ENCODE results near the gene COL6A2. TPM values are rescaled to one million over a fixed set of nuclear protein-coding genes. Genes with fewer than 3 reads are reported as not detected.
"Not testable (repeated sequence)": the region's sequence is repeated elsewhere in the genome, so short reads cannot be mapped to it uniquely, and the experiment has no call there.

The COL6A2 gene
- total RNA-seq, 1 donor from 2014 or later = 33.7 TPM

DNA sequence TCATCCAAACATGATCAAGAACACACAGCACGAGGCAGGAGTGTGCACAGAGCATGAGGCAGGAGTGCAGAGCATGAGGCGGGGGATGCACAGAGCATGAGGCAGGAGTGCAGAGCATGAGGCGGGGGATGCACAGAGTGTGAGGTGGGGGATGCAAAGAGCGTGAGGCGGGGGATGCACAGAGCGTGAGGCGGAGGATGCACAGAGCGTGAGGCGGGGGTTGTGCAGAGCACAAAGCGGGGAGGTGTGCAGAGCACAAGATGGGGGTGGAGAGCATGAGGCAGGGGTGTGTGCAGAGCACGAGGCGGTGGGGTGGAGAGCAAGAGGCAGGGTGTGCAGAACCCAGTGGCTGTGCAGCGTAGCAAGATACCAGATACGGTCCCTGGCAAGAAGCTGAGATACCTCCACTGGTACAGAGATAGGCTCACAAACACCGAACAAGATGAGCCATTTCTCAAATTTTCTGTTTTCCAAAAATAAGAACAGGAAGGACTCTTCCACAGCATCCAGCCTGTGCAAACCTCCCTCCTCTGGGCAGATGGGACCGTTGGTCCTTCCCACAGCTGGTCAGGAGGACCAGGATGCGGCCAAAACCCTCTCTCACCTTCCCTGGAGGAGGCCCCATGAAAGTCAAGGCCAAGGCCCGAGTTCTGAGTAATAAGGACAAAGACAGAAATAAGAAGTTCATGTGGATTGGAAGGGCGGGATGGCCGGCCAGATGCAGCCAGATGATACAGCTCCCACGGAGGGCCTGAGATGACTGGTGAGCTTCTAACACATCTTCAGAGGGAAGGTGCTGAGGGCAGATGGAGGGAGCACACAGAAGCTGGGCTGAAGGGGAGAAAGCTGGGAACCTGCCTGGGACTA, 74.3 kb downstream of the COL6A2 start:
- no peak for DNase-seq (ENCODE audit: low read depth in 2 of 2)

DNA sequence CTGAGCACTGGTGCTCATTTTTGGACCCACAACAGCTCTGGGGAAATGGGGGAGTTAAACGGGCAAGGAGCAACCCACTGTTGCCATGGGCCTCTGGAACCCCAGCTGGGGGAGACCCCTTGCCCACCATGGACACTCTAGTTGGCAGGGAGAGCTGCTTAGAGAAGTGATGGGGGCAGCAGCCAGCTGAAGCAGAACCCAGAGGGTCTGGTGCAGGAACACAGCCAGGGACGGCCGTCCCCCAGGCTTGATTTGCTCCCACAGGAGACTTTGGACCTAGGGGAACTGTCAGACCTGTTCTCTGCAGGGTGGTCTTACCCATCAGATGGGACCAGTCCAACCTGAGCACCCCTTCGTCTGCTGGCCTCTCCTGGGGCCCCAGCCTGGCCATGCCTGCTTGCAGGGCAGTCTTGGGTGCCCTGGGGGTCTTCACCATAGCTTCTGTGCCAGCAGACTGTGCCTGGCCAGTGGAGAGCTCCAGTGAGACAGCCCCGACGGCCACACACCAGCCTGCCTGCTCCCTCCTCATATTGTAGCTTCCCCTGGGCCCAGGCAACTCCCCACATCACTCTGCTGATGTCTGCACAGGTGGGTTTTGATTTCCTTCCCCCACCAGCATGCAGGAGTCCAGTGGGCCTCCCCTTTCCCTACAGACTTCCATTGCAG, 75.1 kb downstream of the COL6A2 start:
- no peak for DNase-seq (ENCODE audit: low read depth in 2 of 2)

DNA sequence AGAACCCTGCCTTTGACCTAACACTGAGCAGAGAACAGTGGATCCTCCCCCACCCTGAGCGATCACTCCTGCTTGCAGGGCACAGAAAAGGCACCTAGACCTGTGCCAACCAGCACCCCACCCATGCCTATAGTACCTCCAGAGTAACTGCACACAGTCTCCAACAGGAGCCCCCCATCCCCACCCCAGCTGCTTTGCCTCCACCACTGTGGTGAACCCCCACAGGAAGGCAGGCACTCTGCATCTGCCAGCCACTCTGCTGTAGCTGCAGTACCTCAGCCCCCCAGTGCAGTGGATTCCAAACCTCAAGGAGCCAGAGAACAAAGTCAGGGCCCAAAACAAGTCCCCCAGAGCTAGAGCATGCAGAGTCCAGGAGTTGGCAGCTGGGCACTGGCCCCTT, 75.7 kb downstream of the COL6A2 start:
- no peak for DNase-seq (ENCODE audit: low read depth in 2 of 2)

DNA sequence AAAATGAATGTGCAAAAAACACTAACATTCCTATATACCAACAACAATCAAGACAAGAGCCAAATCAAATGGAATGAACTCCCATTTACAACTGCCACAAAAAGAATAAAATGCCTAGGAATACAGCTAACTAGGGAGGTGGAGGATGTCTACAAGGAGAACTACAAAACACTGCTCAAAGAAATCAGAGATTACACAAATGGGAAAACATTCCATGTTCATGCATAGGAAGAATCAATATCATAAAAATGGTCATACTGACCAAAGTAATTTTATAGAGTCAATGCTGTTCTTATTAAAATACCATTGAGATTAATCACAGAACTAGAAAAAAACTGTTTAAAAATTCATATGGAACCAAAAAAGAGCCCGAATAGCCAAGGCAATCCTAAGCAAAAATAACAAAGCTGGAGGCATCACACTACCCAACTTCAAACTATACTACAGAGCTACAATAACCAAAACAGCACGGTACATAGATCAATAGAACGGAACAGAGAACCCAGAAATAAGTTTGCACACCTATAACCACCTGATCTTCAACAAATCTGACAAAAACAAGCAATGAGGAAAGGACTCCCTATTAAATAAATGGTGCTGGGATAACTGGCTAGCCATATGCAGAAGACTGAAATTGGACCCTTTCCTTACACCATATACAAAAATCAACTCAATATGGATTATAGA, 78.7 kb downstream of the COL6A2 start:
- not testable (repeated sequence) for DNase-seq (ENCODE audit: low read depth in 2 of 2)

DNA sequence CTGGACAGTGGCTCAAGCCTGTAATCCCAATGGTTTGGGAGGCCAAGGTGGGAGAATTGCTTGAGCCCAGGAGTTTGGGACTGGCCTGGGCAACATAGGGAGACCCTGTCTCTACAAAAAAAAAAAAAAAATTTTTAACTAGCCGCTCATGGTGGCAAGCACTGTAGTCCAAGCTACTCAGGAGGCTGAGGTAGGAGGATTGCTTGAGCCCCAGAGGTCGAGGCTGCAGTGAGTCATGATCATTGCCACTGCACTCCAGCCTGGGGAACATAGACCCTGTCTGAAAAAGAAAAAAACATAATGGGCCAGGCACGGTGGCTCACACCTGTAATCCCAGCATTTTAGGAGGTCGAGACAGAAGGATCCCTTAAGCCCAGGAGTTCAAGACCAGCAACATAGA, 81.0 kb downstream of the COL6A2 start:
- DNase-seq (ENCODE audit: low read depth in 2 of 2) = no peak

Other genes with a start within 250 kb of the COL6A2 start
- gene COL6A1, start 116.3 kb upstream of the COL6A2 start, total RNA-seq = 4.0 and 6.5 TPM in 2 replicates
- gene FTCD, start 57.5 kb downstream of the COL6A2 start, total RNA-seq = not detected in 2 replicates
- gene SPATC1L, start 86.3 kb downstream of the COL6A2 start, total RNA-seq = 2.6 and 3.6 TPM in 2 replicates
- gene LSS, start 130.7 kb downstream of the COL6A2 start, total RNA-seq = 41.8 and 52.6 TPM in 2 replicates
- gene MCM3AP, start 187.5 kb downstream of the COL6A2 start, total RNA-seq = 41.8 and 62.5 TPM in 2 replicates
- 4.4 and 4.6 TPM in 2 replicates for gene YBEY, start 188.2 kb downstream of the COL6A2 start, total RNA-seq
- gene C21orf58, start 225.8 kb downstream of the COL6A2 start, total RNA-seq = 0.79 and 2.0 TPM in 2 replicates
- gene PCNT, start 226.0 kb downstream of the COL6A2 start, total RNA-seq = 10.7 and 15.1 TPM in 2 replicates

All from lung microvascular endothelial cell (primary cell).